GM12878 (cell line): Measurements from ENCODE around the gene LY6G5B. TPM values are rescaled to one million over a fixed set of nuclear protein-coding genes. Genes with fewer than 3 reads are reported as not detected.
A peak's percentile ranks its signal among the peaks of the same experiment; 100 is the strongest.

ENCODE experiments used
- ATAC-seq: fragments of 200-7000 bp; cut with Tn5 transposase; 3 replicates; pipeline ENCODE4 v1.9.1; 2020; ENCODE audit warnings: mild to moderate bottlenecking, moderate library complexity
- BruUV-seq: library from RNA; stranded (reverse); fragments of 400-500 nt; replicated peaks from 2 replicates; lab custom pipeline; 2021; lab: Mats Ljungman, UMichigan
- CTCF ChIA-PET: fragments of 300-600 bp; sonication (Branson Sonifier 250); formaldehyde crosslinking; extraction: SDS; loops from one replicate; lab custom pipeline; 2021; ENCODE audit warnings: inconsistent platforms; lab: Yijun Ruan, JAX
- POLR2A ChIA-PET: fragments of 350-600 bp; formaldehyde crosslinking; extraction: SDS; loops from one replicate; lab custom pipeline; 2021; ENCODE audit warnings: inconsistent platforms; lab: Charles Lee
- RAD21 ChIA-PET: fragments of 300-600 bp; sonication (Branson Sonifier 250); formaldehyde crosslinking; loops from one replicate; lab custom pipeline; 2023; ENCODE audit warnings: antibody characterized with exemption; ENCODE audit not compliant: unreplicated experiment; lab: Charles Lee
- SMC1A ChIA-PET: fragments of 300-600 bp; sonication (Branson Sonifier 250); formaldehyde crosslinking; loops from one replicate; lab custom pipeline; 2023; ENCODE audit not compliant: unreplicated experiment, uncharacterized antibody; lab: Charles Lee
- DNase-seq: peaks from one replicate; pipeline ENCODE4 v3.0.0-alpha.2; 2011; ENCODE audit warnings: low read depth, low spot score
- FAIRE-seq: peaks from 3 replicates; lab custom pipeline; 2011; peaks lifted over from hg19 to GRCh38; lab: Jason Lieb, UNC
- H2AFZ ChIP-seq: 2 replicates; pipeline ENCODE4 v1.6.0; 2011; ENCODE audit warnings: low read depth, low read length, control low read depth; ENCODE audit not compliant: control insufficient read depth
- H3K27ac ChIP-seq: 2 replicates; pipeline ENCODE4 v1.5.1; 2011; ENCODE audit warnings: control low read depth; ENCODE audit not compliant: control insufficient read depth, insufficient read depth
- H3K27me3 ChIP-seq, 2 experiments: replicated peaks in 1 of 2; 2 replicates each; pipeline versions ENCODE4 v1.6.0 to v1.6.1; 2011; ENCODE audit warnings: low read length in 1 of 2; ENCODE audit not compliant: control insufficient read depth in 2 of 2, insufficient read depth in 2 of 2
- H3K36me3 ChIP-seq, 2 experiments: 2 replicates each; pipeline ENCODE4 v1.5.1; 2011; ENCODE audit warnings: low read length in 1 of 2; ENCODE audit not compliant: control insufficient read depth in 2 of 2, insufficient read depth in 2 of 2
- H3K4me1 ChIP-seq: 2 replicates; pipeline ENCODE4 v1.6.1; 2011; ENCODE audit warnings: mild to moderate bottlenecking, low read length, moderate library complexity, mixed read lengths; ENCODE audit not compliant: control insufficient read depth, insufficient read depth
- H3K4me2 ChIP-seq: 2 replicates; pipeline ENCODE4 v1.6.0; 2011; ENCODE audit warnings: control low read depth; ENCODE audit not compliant: control insufficient read depth, insufficient read depth
- H3K4me3 ChIP-seq: fragments of 200-600 bp; sonication (generic); 2 replicates; pipeline ENCODE4 v1.5.1; 2016
- H3K79me2 ChIP-seq: 2 replicates; pipeline ENCODE4 v1.6.0; 2011; ENCODE audit warnings: low read length; ENCODE audit not compliant: control insufficient read depth, insufficient read depth
- H3K9ac ChIP-seq: 2 replicates; pipeline ENCODE4 v1.8.0; 2011; ENCODE audit warnings: low read length, control low read depth, mixed read lengths; ENCODE audit not compliant: control insufficient read depth, insufficient read depth
- H3K9me3 ChIP-seq: replicated peaks from 3 replicates; pipeline ENCODE4 v1.5.1; 2011; ENCODE audit warnings: mild to moderate bottlenecking, low read length; ENCODE audit not compliant: control insufficient read depth, insufficient read depth
- H4K20me1 ChIP-seq: 2 replicates; pipeline ENCODE4 v1.6.0; 2011; ENCODE audit not compliant: control insufficient read depth, insufficient read depth
- BACH1 ChIP-seq: fragments of 450-650 bp; IDR thresholded peaks from 2 replicates; pipeline ENCODE4 v1.6.1; 2017; ENCODE audit warnings: mild to moderate bottlenecking, borderline replicate concordance
- BCL11A ChIP-seq: IDR thresholded peaks from 2 replicates; pipeline ENCODE4 v1.6.1; 2011; ENCODE audit warnings: low read depth, low read length
- BHLHE40 ChIP-seq, 2 experiments: fragments of 450-650 bp in 1 of 2; IDR thresholded peaks; 2 replicates each; pipeline ENCODE4 v1.6.1; 2011 to 2017; ENCODE audit warnings: low read depth in 2 of 2, borderline replicate concordance in 1 of 2, improper control_type of control experiment in 1 of 2, low read length in 1 of 2, mild to moderate bottlenecking in 1 of 2
- CBFB ChIP-seq: IDR thresholded peaks from 2 replicates; pipeline ENCODE4 v1.6.1; 2016; ENCODE audit warnings: antibody characterized with exemption, low read depth
- E2F4 ChIP-seq: IDR thresholded peaks from 2 replicates; pipeline ENCODE4 v1.6.1; 2012; ENCODE audit warnings: low read depth, low read length, improper control_type of control experiment
- EGR1 ChIP-seq, 2 experiments: IDR thresholded peaks; 1 replicate in 1 of 2; 2 replicates in 1 of 2; pipeline ENCODE4 v1.6.1; 2011 to 2012; ENCODE audit warnings: low read depth in 2 of 2, low read length in 2 of 2, borderline replicate concordance in 1 of 2, mild to moderate bottlenecking in 1 of 2, moderate library complexity in 1 of 2
- GATAD2B ChIP-seq: fragments of 450-650 bp; conservative IDR thresholded peaks from 2 replicates; pipeline ENCODE4 v1.6.1; 2017; ENCODE audit warnings: low read depth, mild to moderate bottlenecking, moderate library complexity
- IKZF2 ChIP-seq, 2 experiments: fragments of 450-650 bp; IDR thresholded peaks; 2 replicates each; pipeline ENCODE4 v1.6.1; 2017; ENCODE audit warnings: mild to moderate bottlenecking in 2 of 2, moderate library complexity in 2 of 2
- NR2C2 ChIP-seq: IDR thresholded peaks from 2 replicates; pipeline ENCODE4 v1.6.1; 2011; ENCODE audit warnings: borderline replicate concordance, low read depth; ENCODE audit not compliant: control insufficient read depth, insufficient read length
- POLR2AphosphoS2 ChIP-seq: IDR thresholded peaks from 2 replicates; pipeline ENCODE4 v1.6.1; 2011; ENCODE audit warnings: low read depth, mild to moderate bottlenecking, low read length, improper control_type of control experiment, moderate library complexity
- POLR2AphosphoS5 ChIP-seq: IDR thresholded peaks from 2 replicates; pipeline ENCODE4 v1.6.1; 2011; ENCODE audit warnings: mild to moderate bottlenecking, low read length, inconsistent platforms
- RB1 ChIP-seq: fragments of 450-650 bp; formaldehyde crosslinking; IDR thresholded peaks from 2 replicates; pipeline ENCODE4 v1.6.1; 2017; ENCODE audit warnings: mild to moderate bottlenecking, borderline replicate concordance
- SMC3 ChIP-seq: IDR thresholded peaks from 2 replicates; pipeline ENCODE4 v1.6.1; 2011; ENCODE audit warnings: low read length, improper control_type of control experiment, borderline replicate concordance
- TCF12 ChIP-seq: IDR thresholded peaks from 2 replicates; pipeline ENCODE4 v1.6.1; 2011; ENCODE audit warnings: low read depth, mild to moderate bottlenecking, low read length
- TCF3 ChIP-seq: IDR thresholded peaks from 2 replicates; pipeline ENCODE4 v1.6.1; 2012; ENCODE audit warnings: low read depth, mild to moderate bottlenecking, low read length, borderline replicate concordance; ENCODE audit not compliant: insufficient read depth
- ZBTB40 ChIP-seq: fragments of 450-650 bp; IDR thresholded peaks from 2 replicates; pipeline ENCODE4 v1.6.1; 2016; ENCODE audit warnings: mild to moderate bottlenecking, moderate library complexity, borderline replicate concordance
- WGBS: methylation state at CpG from one replicate; pipeline ENCODE4 v1.1.6; 2016; ENCODE audit warnings: low lambda C conversion rate; ENCODE audit not compliant: insufficient replicate concordance, insufficient coverage; ENCODE audit errors: missing lambda C conversion rate; 5-methylcytosine and 5-hydroxymethylcytosine counted together
- in situ Hi-C: fragments of 300-500 bp; cut with MboI; formaldehyde crosslinking; loops from 9 replicates; pipeline ENCODE4 v1.14.3; 2018; ENCODE audit warnings: mixed read lengths
- intact Hi-C: fragments of 100-400 bp; cut with micrococcal nuclease; formaldehyde crosslinking; loops from one replicate; pipeline ENCODE4 v1.14.2; 2022; ENCODE audit not compliant: unreplicated experiment
- polyA plus RNA-seq, 11 experiments: library from polyadenylated mRNA; depleted of rRNA in 4 of 11; unstranded in 6 of 11; stranded (reverse) in 5 of 11; fragments of >200 nt; fragmentation: Nextera tagmentation in 4 of 11; fragmentation: Illumina TruSeq in 1 of 11; extraction: Ambion mirVana in 4 of 11; extraction: Trizol in 1 of 11; gene quantifications; 1 replicate in 1 of 11; 2 replicates in 10 of 11; pipeline versions ENCODE4 v1.2.1 to v1.2.3, GENCODE V29; 2011 to 2016; ENCODE audit warnings: inconsistent platforms in 2 of 11, missing spikeins in 2 of 11, low read depth in 1 of 11
- total RNA-seq, 4 experiments: library from RNA; depleted of rRNA in 3 of 4; stranded (reverse); fragments of >200 nt in 3 of 4; fragmentation: Illumina TruSeq in 1 of 4; extraction: Trizol in 1 of 4; gene quantifications; 2 replicates each; pipeline versions ENCODE4 v1.2.1 to v1.2.3, GENCODE V29; 2013 to 2021

LY6G5B gene
- total and polyA plus RNA-seq, 10 of the 15 experiments (the other 5 are each of a cell fraction or from before 2014, with no cell fraction given): 3.2 to 16.5 (median 7.5) TPM

- peak within 1 kb of the TSS; percentile 95 for H3K9ac ChIP-seq
- under 1% methylated on average over 51 of the region's 52 CpGs for WGBS
- BruUV-seq: TSS peak; percentile 67
- TF ChIP-seq NR2C2 (no peak), POLR2AphosphoS2 (peak; percentile 93), TCF3 (0 out of 2 replicates have a peak, but pooled peaks have one; percentile 54), ZBTB40 (no peak), CBFB (peak; percentile 35; the same call in 1 of the 2 replicates), POLR2AphosphoS5 (peak; percentile 82), SMC3 (0 out of 2 replicates have a peak, but pooled peaks have one; percentile 5), BHLHE40 (IDR thresholded peaks at IDR 0.05; ENCODE audit: borderline replicate concordance in 1 of 2, low read depth in 2 of 2, low read length in 1 of 2) (peak in 1 of 2 experiments; percentile 30; a peak in 1 of 4 replicates), GATAD2B (peak; percentile 88), BCL11A (0 out of 2 replicates have a peak, but pooled peaks have one; percentile 20), RB1 (0 out of 2 replicates have a peak, but pooled peaks have one; percentile 56), EGR1 (IDR thresholded peaks at IDR 0.05; ENCODE audit: borderline replicate concordance in 1 of 2, low read depth in 2 of 2, low read length in 2 of 2) (peak in 1 of 2 experiments; percentile 93; a peak in 2 of 3 replicates), BACH1 (peak; percentile 85), TCF12 (peak; percentile 73), E2F4 (no peak), IKZF2 (IDR thresholded peaks at IDR 0.05) (0 out of 4 replicates have a peak, but pooled peaks of 1 of the 2 experiments have one; percentile 14)
Observed at GRCh38 chr6:31660381-31661261, 9.2 kb upstream of the LY6G5B start, which contains the start of gene C6orf47. Gene C6orf47, minus strand, starts transcription at chr6:31660778. Its CDS starts 831 bp downstream, at chr6:31659947.

More at GRCh38 chr6:31660381-31661261, 9.2 kb upstream of the LY6G5B start, which contains the start of gene C6orf47:
- peaks cover 60% of the 10 kb centered on the region for H3K79me2 ChIP-seq
- H4K20me1 ChIP-seq: no peaks in the 10 kb centered on the region
- peaks cover 0 to 12% of the 10 kb centered on the region in 2 experiments for H3K36me3 ChIP-seq
- RAD21 ChIA-PET: interaction anchor here (0.6 to 2.1 kb wide), 10 partner anchors 8 to 241 kb away, joined by 3 to 8 read pairs (median 4); partner anchors contain the start of genes AIF1, BAG6, CLIC1 and NEU1
- H3K27ac ChIP-seq: peak within 1 kb of the TSS; percentile 94
- in situ Hi-C loops: no loop called here
- DNase-seq (no peak), ATAC-seq (peak; percentile 86), FAIRE-seq (no peak)
- POLR2A ChIA-PET: interaction anchor here (0.7 to 5.9 kb wide), 12 partner anchors 7 to 166 kb away, joined by 3 to 107 read pairs (median 4); partner anchors contain the start of genes APOM, BAG6, CLIC1 and MSH5
- H3K9me3 ChIP-seq: no peaks in the 10 kb centered on the region; the same call in 2 of the 3 replicates
- CTCF ChIA-PET: interaction anchor here (0.9 to 2.2 kb wide), 5 partner anchors 8 to 172 kb away, joined by 3 to 19 read pairs (median 4); partner anchors contain the start of genes BAG6 and DDX39B
- peak within 1 kb of the TSS; percentile 36; the same call in 1 of the 2 replicates for H2AFZ ChIP-seq
- intact Hi-C loops: no loop called here
- no peaks in the 10 kb centered on the region for H3K27me3 ChIP-seq
- H3K4me1 ChIP-seq: peaks cover 42% of the 10 kb centered on the region
- peak within 1 kb of the TSS; percentile 79 for H3K4me3 ChIP-seq
- SMC1A ChIA-PET: interaction anchor here (0.7 to 2.5 kb wide), 5 partner anchors 8 to 80 kb away, joined by 3 to 14 read pairs (median 6); partner anchors contain the start of gene BAG6
- peak within 1 kb of the TSS; percentile 99 for H3K4me2 ChIP-seq
